ENCODE measurements around the gene DDX39A.
"Not testable (repeated sequence)": the region's sequence is repeated elsewhere in the genome, so short reads cannot be mapped to it uniquely, and the experiment has no call there.

The DDX39A gene

GRCh38 chr19:14383661-14384555 is 35.2 kb downstream of the DDX39A start:
- DNase-seq: peak; percentile 50

DNA sequence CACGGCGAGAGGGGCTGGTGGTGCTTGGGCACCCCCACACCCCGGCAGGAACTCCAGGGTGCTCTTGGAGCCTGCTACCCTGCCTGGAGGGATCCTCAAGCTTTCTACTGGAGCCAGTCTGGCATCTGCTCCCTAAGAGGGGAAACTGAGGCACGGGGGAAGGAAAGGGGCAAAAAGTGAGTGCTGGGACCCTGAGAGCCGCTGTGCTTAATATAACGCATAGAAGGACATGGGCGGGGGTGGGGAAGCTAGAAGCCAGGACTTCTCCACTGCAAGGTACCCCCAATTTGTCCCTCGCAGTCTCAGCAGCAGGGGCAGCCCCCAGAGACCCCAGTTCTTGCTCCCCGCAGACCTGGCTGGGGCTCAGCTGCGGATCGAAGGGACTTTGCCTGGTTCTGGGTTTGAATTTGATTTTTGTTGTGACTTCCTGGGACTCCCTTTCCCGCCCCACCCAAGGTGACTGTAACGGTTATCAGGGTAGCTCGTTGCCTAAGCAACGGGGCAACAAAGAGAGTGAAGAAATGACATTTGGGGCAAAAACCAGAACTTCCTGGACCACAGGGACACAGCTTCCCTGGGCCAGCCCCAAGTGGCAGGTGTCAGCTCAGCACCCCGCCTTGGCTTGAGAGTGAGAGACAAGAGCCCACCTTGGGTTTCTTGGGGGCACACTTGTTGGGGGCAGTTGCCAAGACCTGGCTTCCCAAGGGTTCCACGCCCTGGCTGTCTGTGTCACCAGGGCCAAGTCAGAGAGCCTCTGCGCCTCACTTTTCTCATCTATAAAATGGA is 37.3 kb downstream of the DDX39A start:
- DNase-seq: peak; percentile 78

DNA sequence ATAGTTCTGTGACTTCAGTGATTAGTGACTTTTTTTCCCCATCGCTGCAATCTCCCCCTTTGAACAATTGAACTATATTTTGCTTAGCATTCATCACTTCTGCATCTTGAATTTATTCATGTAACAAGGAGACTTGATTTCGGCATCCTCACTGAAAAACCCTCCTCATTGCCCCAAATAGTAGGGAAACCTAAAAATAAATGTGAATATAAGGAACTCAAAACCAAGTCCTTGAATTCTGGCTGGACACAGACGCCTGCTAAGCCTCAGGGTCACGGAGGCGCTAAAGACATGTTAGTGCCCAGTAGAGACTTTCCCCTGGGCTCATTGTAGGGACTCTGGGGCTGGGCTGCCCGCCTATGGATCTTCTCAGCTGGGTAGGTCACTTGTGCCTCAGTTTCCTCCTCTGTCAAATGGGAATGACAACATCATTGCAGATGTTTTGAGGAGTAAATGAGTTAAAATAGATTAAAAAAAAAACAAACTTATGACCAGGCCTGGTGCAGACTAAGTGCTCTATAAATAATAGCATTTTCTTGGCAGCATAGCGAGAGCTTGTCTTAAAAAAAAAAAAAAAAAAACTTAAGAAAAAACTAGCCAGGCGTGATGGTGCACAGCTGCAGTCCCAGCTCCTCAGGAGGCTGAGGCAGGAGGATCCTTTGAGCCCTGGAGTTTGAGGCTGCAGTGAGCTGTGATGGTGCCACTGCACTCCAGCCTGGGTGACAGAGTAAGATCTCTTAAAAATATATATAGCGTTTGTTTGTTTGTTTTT is 39.7 kb downstream of the DDX39A start:
- no peak for DNase-seq

DNA sequence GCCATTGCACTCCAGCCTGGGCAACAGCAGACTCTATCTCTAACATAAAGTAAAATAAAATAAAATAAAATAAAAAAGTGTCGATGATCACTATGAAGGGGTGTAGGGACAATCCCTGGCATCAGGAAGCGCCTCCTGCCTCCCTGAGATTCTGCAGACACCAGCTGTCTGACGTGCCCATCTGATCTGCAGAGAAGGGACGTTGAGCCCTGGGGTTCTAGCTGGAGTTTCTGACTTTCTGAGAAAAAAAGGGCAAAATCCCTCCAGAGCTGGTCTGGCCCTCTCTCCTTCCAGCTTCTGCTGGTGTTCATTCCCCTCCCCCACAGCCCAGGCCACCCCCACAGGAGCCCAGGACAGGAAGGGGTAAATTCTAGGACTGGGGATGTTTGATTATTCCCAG is 40.3 kb downstream of the DDX39A start:
- no peak for DNase-seq

GRCh38 chr19:14377883-14378328 is 41.2 kb downstream of the DDX39A start:
- no peak for DNase-seq

DNA sequence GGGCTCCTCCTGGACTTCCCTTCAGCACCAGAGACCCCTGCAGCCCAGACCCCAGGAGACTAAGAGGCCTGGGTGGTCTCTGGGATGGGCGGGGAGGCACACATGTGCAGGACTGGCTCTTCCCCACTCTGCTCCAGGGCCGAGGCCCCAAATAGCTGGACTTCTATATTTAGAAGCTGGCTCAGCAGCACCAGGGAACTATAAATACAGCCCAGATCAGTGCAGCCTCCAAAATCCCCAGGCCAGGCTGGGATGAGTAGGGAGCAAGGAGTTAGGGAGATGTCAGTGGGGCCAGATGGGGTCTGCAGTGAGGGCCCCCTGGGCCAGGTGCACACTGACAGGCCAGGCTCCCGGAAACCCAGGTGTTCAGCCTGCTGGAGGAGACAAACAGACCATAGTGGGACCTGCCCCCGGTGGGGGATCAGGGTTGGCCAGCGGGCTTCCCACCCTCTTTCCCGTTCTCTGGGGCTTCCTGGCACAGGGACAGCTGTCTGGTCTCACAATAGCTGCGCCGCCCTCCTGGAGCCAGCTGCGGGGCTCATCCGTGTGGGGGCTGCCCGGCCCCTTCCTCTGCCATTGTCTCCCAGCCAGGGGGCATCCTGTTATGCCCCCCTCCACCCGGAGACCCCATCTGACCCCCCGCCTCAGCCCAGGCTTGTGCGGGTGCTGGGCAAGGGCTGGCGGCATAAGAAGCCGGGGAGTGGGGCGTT is 43.4 kb downstream of the DDX39A start:
- no peak for DNase-seq

GRCh38 chr19:14375055-14375581 is 44.0 kb downstream of the DDX39A start:
- DNase-seq: peak; percentile 62

DNA sequence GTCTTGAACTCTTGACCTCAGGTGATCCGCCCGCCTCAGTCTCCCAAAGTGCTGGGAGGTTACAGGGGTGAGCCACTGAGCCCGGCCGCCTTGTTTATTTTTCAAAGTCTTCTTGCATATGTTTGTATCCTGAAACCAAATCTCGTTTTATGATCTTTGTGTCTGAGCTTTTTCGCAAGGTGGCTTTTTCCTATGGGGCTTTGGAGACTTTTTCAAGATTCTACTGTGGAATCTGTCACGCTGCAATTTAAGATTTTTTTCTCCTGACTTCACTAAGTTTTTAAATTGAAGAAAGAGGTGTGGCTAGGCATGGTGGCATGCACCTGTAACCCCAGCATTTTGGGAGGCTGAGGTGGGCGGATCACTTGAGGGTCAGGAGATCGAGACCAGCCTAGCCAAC is 44.8 kb downstream of the DDX39A start:
- DNase-seq: not testable (repeated sequence)

- DNase-seq: not testable (repeated sequence)
Measured at GRCh38 chr19:14372384-14373077, 46.6 kb downstream of the DDX39A start.

DNA sequence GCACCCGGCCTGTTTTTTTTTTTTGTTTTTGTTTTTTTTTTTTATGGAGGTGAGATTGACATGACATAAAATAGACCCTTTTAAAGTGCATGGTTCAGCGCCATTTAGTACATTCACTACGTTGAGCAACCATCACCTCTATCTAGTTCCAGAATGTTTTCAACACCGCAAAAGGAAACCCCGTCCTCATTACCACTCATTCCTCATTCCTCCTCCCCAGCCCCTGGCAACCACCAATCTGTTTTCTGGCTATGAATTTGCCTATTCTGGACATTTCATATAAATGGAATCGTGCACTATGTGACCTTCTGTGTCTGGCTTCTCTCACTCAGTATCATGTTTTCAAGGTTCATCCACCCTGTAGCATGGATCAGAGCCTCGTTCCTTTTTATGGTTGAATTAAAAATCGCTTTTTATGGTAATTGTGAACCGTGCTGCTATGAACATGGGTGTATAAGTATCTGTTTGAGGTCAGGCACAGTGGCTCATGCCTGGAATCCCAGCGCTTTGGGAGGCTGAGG is 47.8 kb downstream of the DDX39A start:
- DNase-seq: no peak

GRCh38 chr19:14370940-14371280 is 48.2 kb downstream of the DDX39A start:
- no peak for DNase-seq

GRCh38 chr19:14370169-14370939 is 48.8 kb downstream of the DDX39A start:
- DNase-seq: peak; percentile 64

- DNase-seq: peak; percentile 96
Measured at GRCh38 chr19:14369399-14370168, 49.6 kb downstream of the DDX39A start.

GRCh38 chr19:14368011-14368513 is 51.1 kb downstream of the DDX39A start:
- DNase-seq: no peak

DNA sequence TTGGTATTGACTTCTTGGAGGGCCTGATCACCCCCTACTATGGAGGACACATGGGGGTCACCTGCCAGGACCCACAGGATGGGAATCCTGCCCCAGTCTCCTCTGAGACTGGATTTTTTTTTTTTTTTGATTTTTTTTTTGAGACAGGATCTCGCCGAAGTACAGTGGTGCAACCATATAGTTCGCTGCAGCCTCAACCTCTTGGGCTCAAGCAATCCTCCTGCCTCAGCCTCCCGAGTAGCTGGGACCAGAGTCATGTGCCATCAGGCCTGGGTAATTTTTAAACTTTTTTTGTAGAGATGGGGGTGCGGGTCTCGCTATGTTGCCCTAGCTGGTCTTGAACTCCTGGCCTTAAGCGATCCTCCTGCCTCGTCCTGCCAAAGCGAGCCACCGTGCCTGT is 52.1 kb downstream of the DDX39A start:
- no peak for DNase-seq

DNA sequence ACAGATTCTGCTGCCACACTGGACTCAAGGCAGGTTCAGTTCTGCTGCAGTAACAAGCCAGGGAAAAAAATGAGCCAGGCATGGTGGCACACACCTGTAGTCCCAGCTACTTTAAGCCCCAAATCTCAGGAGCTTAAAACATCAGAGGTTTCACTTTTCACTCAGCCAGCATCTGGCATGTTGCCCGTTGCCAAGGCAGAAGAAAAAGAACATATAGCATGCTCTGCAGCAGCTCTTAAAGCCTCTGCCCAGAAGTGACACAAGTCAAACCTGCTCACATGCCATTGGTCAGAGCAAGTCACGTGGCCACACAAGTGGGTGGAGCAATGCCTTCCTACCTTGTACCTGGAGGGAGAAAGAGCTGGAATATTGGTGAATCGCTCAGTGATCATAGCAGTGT is 52.6 kb downstream of the DDX39A start:
- DNase-seq: peak; percentile 91

GRCh38 chr19:14364098-14364443 is 55.1 kb downstream of the DDX39A start:
- DNase-seq: not testable (repeated sequence)

- DNase-seq: peak; percentile 74
Measured at GRCh38 chr19:14363183-14364097, 55.7 kb downstream of the DDX39A start.

DNA sequence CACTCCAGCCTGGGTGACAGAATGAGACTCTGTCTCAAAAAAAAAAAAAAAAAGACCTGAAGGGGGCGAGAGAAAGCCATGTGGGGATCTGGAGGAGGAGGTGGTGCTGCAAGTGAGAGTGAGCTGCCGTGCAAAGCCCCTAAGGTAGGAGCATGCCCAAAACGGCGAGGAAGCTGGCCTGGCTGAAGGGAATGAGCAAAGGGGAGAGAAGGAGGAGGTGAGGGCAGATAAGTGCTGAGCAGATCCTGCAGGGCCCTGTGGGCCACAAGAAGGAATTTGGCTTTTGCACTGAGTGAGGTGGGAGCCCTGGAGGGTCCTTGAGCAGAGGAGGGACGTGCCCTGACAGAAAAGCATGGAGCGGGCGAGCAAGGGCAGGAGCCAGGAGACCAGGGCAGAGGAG is 57.3 kb downstream of the DDX39A start:
- no peak for DNase-seq
